H9 (cell line): Measurements from ENCODE around the gene ZNF3. TPM values are rescaled to one million over a fixed set of nuclear protein-coding genes. Genes with fewer than 3 reads are reported as not detected.

ENCODE experiments used
- DNase-seq: peaks from one replicate; pipeline ENCODE4 v3.0.0-alpha.2; 2017
- H2AFZ ChIP-seq: one replicate; pipeline ENCODE4 v1.6.1; 2013; ENCODE audit warnings: mild to moderate bottlenecking, low read length, control low read depth, moderate library complexity
- H2AK5ac ChIP-seq: 2 replicates; pipeline ENCODE4 v1.6.1; 2013; ENCODE audit warnings: low read length, control low read depth, mixed read lengths; ENCODE audit not compliant: insufficient read length
- H2BK120ac ChIP-seq: one replicate; pipeline ENCODE4 v1.6.1; 2013; ENCODE audit warnings: low read depth, mild to moderate bottlenecking, low read length, control low read depth, inconsistent platforms; ENCODE audit not compliant: poor library complexity, severe bottlenecking
- H2BK12ac ChIP-seq: 2 replicates; pipeline ENCODE4 v1.6.1; 2013; ENCODE audit warnings: low read length, control low read depth, mixed read lengths, low read depth; ENCODE audit not compliant: insufficient read length
- H2BK15ac ChIP-seq: 2 replicates; pipeline ENCODE4 v1.6.1; 2013; ENCODE audit warnings: low read depth, low read length, control low read depth
- H2BK20ac ChIP-seq: one replicate; pipeline ENCODE4 v1.6.1; 2013; ENCODE audit warnings: low read depth, mild to moderate bottlenecking, low read length, control low read depth, inconsistent platforms; ENCODE audit not compliant: poor library complexity, severe bottlenecking
- H2BK5ac ChIP-seq: 2 replicates; pipeline ENCODE4 v1.6.1; 2013; ENCODE audit warnings: low read length, control low read depth, mixed read lengths; ENCODE audit not compliant: insufficient read length
- H3K14ac ChIP-seq: 2 replicates; pipeline ENCODE4 v1.6.1; 2013; ENCODE audit warnings: low read length, control low read depth; ENCODE audit not compliant: insufficient read depth
- H3K18ac ChIP-seq: 2 replicates; pipeline ENCODE4 v1.6.1; 2013; ENCODE audit warnings: low read depth, mild to moderate bottlenecking, mixed read lengths, low read length, control low read depth; ENCODE audit not compliant: insufficient read length
- H3K23ac ChIP-seq: 2 replicates; pipeline ENCODE4 v1.6.1; 2013; ENCODE audit warnings: low read length, control low read depth, mixed read lengths, low read depth; ENCODE audit not compliant: insufficient read length
- H3K23me2 ChIP-seq: 2 replicates; pipeline ENCODE4 v1.6.1; 2013; ENCODE audit warnings: low read depth, mild to moderate bottlenecking, mixed read lengths, low read length, control low read depth; ENCODE audit not compliant: insufficient read length, poor library complexity, severe bottlenecking
- H3K27ac ChIP-seq: 2 replicates; pipeline ENCODE4 v1.5.1; 2013; ENCODE audit warnings: low read length, control low read depth, mixed read lengths, low read depth; ENCODE audit not compliant: insufficient read length
- H3K27me3 ChIP-seq: 2 replicates; pipeline ENCODE4 v1.6.1; 2013; ENCODE audit warnings: low read length, control low read depth, inconsistent platforms; ENCODE audit not compliant: insufficient read depth
- H3K4ac ChIP-seq: 2 replicates; pipeline ENCODE4 v1.6.1; 2013; ENCODE audit warnings: low read depth, mild to moderate bottlenecking, control low read depth, inconsistent platforms, low read length, moderate library complexity
- H3K4me1 ChIP-seq: 2 replicates; pipeline ENCODE4 v1.6.1; 2013; ENCODE audit warnings: low read length, control low read depth, inconsistent platforms; ENCODE audit not compliant: insufficient read depth
- H3K4me2 ChIP-seq: 2 replicates; pipeline ENCODE4 v1.6.1; 2013; ENCODE audit warnings: low read length, control low read depth, mixed read lengths; ENCODE audit not compliant: insufficient read length, insufficient read depth
- H3K56ac ChIP-seq: 2 replicates; pipeline ENCODE4 v1.6.1; 2013; ENCODE audit warnings: low read depth, mild to moderate bottlenecking, mixed read lengths, low read length, control low read depth; ENCODE audit not compliant: insufficient read length
- H3K79me1 ChIP-seq: 2 replicates; pipeline ENCODE4 v1.6.1; 2013; ENCODE audit warnings: low read depth, mild to moderate bottlenecking, moderate library complexity, low read length, control low read depth, inconsistent platforms; ENCODE audit not compliant: insufficient read depth, poor library complexity, severe bottlenecking
- H3K79me2 ChIP-seq: 2 replicates; pipeline ENCODE4 v1.6.1; 2013; ENCODE audit warnings: low read length, control low read depth, inconsistent platforms; ENCODE audit not compliant: insufficient read depth
- H3K9ac ChIP-seq: 2 replicates; pipeline ENCODE4 v1.6.1; 2013; ENCODE audit warnings: low read length, control low read depth, mixed read lengths; ENCODE audit not compliant: insufficient read length; ENCODE audit errors: extremely low read depth
- H3K9me3 ChIP-seq: one replicate; pipeline ENCODE4 v1.6.1; 2013; ENCODE audit warnings: low read depth, low read length, inconsistent platforms; ENCODE audit not compliant: control insufficient read depth
- H3T11ph ChIP-seq: one replicate; pipeline ENCODE4 v1.6.1; 2013; ENCODE audit warnings: mild to moderate bottlenecking, low read length, control low read depth, inconsistent platforms
- H4K20me1 ChIP-seq: one replicate; pipeline ENCODE4 v1.6.1; 2013; ENCODE audit not compliant: control insufficient read depth, insufficient read length, insufficient read depth
- H4K5ac ChIP-seq: 2 replicates; pipeline ENCODE4 v1.6.1; 2013; ENCODE audit warnings: low read depth, mild to moderate bottlenecking, mixed read lengths, low read length, control low read depth; ENCODE audit not compliant: insufficient read length
- H4K8ac ChIP-seq: replicated peaks from 2 replicates; pipeline ENCODE4 v1.6.1; 2013; ENCODE audit warnings: low read length, control low read depth, mixed read lengths, low read depth; ENCODE audit not compliant: insufficient read length
- H4K91ac ChIP-seq: 2 replicates; pipeline ENCODE4 v1.6.1; 2013; ENCODE audit warnings: low read depth, mild to moderate bottlenecking, moderate library complexity, mixed read lengths, low read length, control low read depth; ENCODE audit not compliant: insufficient read length
- H3K27ac Mint-ChIP-seq, 3 experiments: 2 replicates in 2 of 3; 3 replicates in 1 of 3; pipeline ENCODE4 v1.8.0; 2020 to 2021; ENCODE audit warnings: mixed read lengths in 3 of 3, mild to moderate bottlenecking in 1 of 3, moderate library complexity in 1 of 3
- H3K27me3 Mint-ChIP-seq: 2 replicates; pipeline ENCODE4 v1.8.0; 2021; ENCODE audit warnings: low read depth, mild to moderate bottlenecking, moderate library complexity, mixed read lengths
- H3K36me3 Mint-ChIP-seq, 3 experiments: 2 replicates in 2 of 3; 3 replicates in 1 of 3; pipeline ENCODE4 v1.8.0; 2020 to 2021; ENCODE audit warnings: low read depth in 3 of 3, mixed read lengths in 3 of 3; ENCODE audit not compliant: insufficient read depth in 1 of 3
- H3K4me1 Mint-ChIP-seq, 2 experiments: 2 replicates each; pipeline ENCODE4 v1.8.0; 2020; ENCODE audit warnings: mixed read lengths in 2 of 2
- H3K4me3 Mint-ChIP-seq, 2 experiments: 2 replicates in 1 of 2; 3 replicates in 1 of 2; pipeline ENCODE4 v1.8.0; 2020 to 2021; ENCODE audit warnings: mild to moderate bottlenecking in 2 of 2, mixed read lengths in 2 of 2, moderate library complexity in 1 of 2
- H3K9me3 Mint-ChIP-seq, 2 experiments: 2 replicates in 1 of 2; 3 replicates in 1 of 2; pipeline ENCODE4 v1.8.0; 2020; ENCODE audit warnings: mild to moderate bottlenecking in 2 of 2, mixed read lengths in 2 of 2, moderate library complexity in 1 of 2
- CTCF ChIP-seq: fragments of 200-600 bp; sonication (generic); conservative IDR thresholded peaks from 3 replicates; pipeline ENCODE4 v1.8.0; 2021; ENCODE audit warnings: antibody characterized with exemption, mild to moderate bottlenecking
- WGBS: extraction: QIAGEN DNeasy Blood & Tissue Kit; methylation state at CpG from one replicate; pipeline ENCODE4 v1.1.7; 2013; ENCODE audit warnings: missing lambda C conversion rate, low lambda C conversion rate, mixed read lengths; ENCODE audit not compliant: insufficient read length; ENCODE audit errors: extremely low coverage; 5-methylcytosine and 5-hydroxymethylcytosine counted together
- total RNA-seq: library from RNA; stranded (reverse); gene quantifications from 2 replicates; pipeline ENCODE4 v1.2.1, GENCODE V29; 2021

The ZNF3 gene
- total RNA-seq, 1 experiment from 2014 or later, result 60.4 TPM

GRCh38 chr7:100105534-100105933 is 24.0 kb upstream of the ZNF3 start:
- peaks cover 44 to 69% (median 64%) of the 10 kb centered on the region in 3 experiments for H3K36me3 Mint-ChIP-seq

More at GRCh38 chr7:100105534-100105933, 24.0 kb upstream of the ZNF3 start:
- Histone ChIP-seq H2BK5ac (no peak overlapping the region), H4K5ac (no peak overlapping the region), H2AFZ (no peak overlapping the region), H2AK5ac (no peak overlapping the region), H3K27me3 (no peaks in the 10 kb centered on the region), H3K23me2 (no peaks in the 10 kb centered on the region), H2BK15ac (no peak overlapping the region), H3K14ac (no peak overlapping the region), H2BK20ac (no peak overlapping the region), H3K79me2 (no peaks in the 10 kb centered on the region), H3K27ac (no peak overlapping the region), H4K8ac (no peak overlapping the region), H3K18ac (no peak overlapping the region), H3K4me2 (no peak overlapping the region), H3K4me1 (no peaks in the 10 kb centered on the region), H2BK120ac (no peak overlapping the region), H2BK12ac (no peak overlapping the region), H4K20me1 (no peaks in the 10 kb centered on the region), H3K4ac (no peak overlapping the region), H3K9ac (no peak overlapping the region), H3K79me1 (no peaks in the 10 kb centered on the region), H4K91ac (no peak overlapping the region), H3K23ac (no peak overlapping the region), H3T11ph (no peak overlapping the region), H3K9me3 (no peaks in the 10 kb centered on the region), H3K56ac (no peak overlapping the region)
- DNase-seq, result no peak
- Mint-ChIP-seq H3K4me1 (peaks cover 3 to 6% of the 10 kb centered on the region in 2 experiments; a peak in 3 of 4 replicates), H3K27ac (no peak overlapping the region; a peak in 1 of 7 replicates), H3K4me3 (0 out of 5 replicates have a peak overlapping the region, but pooled peaks of 1 of the 2 experiments have one; percentile 14), H3K27me3 (no peaks in the 10 kb centered on the region; the same call in 1 of the 2 replicates), H3K9me3 (no peaks in the 10 kb centered on the region)
- no peak for TF ChIP-seq CTCF
- no CpG with 5 or more reads among the region's 4 CpGs for WGBS
